ENCODE results near the gene ATP9A.
"Not testable (repeated sequence)": the region's sequence is repeated elsewhere in the genome, so short reads cannot be mapped to it uniquely, and the experiment has no call there.

ATP9A gene

DNA sequence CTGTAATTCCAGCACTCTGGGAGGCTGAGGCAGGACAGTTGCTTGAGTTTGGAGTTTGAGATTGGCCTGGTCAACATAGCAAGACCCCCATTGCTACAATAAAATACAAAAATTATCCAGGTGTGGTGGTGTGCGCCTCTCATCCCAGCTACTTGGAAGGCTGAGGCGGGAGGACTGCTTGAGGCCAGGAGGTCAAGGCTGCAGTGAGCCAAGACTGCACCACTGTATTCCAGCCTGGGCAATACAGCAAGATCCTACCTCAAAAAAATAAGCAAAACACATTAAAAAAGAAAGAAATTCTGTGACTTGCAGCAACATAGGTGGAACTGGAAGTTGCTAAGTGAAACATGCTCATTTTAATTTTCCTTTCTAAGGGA lies 119.6 kb downstream of the ATP9A start:
- no peak for DNase-seq

DNA sequence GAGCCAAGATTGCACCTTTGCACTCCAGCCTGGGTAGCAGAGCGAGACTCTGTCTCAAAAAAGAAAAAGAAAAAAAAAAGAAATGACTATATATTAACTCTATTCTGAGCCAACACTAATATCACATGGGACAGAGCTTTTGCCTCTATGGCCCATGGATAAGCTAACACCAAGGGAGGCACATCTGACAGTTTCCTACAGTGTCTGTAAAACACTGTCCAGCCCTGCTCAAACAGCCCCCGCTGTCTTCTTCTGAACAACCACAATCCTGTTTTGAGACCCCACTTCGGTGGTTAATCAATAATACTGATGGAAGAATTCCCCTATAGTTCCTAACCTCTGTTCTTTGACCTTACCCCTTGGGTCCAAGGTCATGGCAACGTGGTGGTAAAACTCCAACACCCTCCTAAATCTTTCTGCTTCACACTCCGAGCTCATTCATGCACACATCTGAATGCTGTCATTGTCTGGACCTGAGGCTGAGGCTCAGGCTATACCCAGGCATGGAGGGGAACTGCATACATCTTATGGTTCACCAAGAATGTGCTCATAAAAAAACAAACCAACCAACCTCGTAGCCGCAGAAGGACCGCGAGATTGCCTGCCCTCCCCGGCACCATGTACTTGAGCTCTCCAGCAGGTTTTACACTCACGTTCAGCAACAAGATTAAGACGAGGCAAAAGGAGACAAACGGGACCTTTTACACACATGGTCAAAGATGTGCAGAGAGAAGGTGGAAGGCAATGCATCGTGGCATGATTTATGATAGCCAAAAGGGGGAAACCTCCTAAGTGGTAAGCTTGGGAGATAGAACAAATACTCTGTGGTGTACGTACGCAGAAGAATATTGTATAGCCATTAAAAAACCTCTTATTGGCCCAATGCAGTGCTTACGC lies 120.3 kb downstream of the ATP9A start:
- DNase-seq, result no peak

DNA sequence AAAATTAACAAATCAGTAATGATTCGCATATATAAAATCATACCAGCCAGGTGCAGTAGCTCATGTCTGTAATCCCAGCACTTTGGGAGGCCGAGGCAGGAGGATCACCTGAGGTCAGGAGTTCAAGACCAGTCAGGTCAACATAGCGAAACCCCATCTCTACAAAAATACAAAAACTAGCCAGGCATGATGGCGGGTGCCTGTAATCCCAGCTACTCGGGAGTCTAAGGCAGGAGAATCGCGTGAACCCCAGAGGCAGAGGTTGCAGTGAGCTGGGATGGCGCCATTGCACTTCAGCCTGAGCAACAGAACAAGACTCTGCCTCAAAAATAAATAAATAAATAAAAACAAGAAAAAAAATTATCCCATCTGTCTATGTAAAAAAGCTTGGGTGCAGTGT lies 124.4 kb downstream of the ATP9A start:
- DNase-seq, result not testable (repeated sequence)

DNA sequence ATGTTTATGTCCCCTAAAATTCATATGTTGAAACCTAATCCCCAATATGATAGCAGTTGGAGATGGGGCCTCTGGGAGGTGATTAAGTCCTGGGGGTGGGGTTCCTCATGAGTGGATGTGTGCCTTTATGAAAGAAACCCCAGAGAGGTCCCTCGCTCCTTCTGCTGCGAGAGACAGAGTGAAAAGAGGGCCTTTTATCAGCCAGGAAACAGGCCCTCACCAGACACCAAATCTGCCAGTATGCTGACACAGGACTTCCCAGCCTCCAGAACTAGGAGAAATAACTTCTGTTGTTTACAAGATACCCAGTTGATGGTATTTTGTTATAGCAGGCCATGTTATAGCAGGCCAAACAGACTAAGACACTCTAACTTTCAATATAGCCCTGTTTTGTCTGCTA lies 124.8 kb downstream of the ATP9A start:
- DNase-seq, result no peak

DNA sequence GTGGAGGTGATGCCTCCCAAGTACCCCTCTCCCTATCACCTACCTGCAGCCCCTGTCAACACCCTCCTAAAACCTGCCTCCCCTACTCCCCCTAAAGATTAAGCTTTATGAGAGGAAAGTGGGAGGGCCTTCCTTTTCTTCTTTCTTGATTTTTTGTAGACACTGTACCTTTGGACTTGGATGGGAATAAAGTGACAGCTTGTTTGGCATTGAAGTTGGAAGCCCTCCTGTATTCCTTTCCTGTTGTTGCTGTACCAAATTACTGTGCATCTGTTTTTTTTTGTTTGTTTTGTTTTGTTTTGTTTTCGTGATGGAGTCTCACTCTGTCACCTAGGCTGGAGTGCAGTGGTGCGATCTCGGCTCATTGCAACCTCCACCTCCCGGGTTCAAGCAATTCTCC lies 126.3 kb downstream of the ATP9A start:
- DNase-seq, result peak; percentile 31

DNA sequence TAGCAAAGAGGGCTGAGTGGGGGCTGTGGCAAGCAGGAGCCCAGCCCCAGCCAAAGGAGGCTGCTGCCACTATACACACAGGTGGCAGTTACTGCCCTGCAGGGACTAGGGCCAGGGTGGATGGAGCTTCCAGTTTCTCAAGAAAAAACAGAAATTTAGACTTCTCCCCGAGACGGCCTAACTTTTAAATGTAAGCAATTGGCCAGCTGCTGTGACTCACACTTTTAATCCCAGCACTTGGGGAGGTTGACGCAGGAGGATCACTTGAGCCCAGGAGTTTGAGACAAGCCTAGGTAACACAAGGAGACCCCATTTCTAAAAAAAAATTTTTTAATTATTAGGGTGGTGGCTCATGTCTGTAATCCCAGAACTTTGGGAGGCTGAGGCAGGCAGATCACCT lies 127.4 kb downstream of the ATP9A start:
- no peak for DNase-seq

DNA sequence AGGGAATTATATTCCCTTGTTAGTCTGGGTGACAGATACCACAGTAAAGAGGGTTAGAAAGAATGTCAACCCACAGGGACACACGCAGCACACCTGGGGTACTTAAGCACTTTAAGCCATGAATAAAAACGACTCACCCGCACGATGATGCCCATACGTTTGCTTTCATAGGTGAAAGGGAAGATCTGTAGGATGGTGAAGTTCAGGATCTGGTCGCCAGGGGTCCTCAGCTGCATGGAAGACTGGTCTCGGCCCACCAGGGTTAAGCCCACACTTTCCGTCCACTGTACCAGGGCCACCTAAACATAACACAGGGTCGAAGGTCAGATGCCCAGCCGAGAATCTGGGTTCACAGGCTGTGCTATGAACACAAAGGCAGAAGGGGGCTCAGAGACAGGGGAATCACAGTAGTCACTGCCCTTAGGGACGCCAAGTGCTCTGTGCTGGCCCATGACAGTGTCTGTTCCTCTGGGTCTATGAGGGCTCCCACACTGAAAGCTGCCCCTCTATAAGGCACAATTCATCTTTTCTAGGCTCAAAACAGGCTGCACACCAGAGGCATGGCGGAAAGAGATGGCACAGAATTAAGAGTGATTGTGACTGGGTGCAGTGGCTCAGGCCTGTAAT lies 128.9 kb downstream of the ATP9A start:
- DNase-seq, result peak; percentile 14

DNA sequence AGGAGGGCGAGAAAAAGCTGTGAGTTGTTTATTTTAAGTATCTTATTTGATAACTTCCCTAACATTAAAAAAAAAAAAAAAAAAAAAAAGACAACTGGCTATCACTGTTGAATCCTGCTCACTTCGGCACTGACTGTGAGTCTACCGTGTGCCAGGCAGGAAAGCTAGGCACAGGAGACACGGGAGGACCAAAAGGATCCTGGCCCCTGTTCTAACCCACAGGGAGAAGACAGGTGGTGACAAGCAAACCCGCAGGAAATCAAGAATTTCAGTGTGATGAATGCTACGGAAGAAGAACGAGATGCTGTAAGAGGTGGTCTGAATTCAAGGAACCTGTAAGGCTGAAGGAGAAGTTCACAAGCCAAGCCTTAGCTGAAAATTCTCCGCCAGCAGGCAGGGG lies 130.9 kb downstream of the ATP9A start:
- no peak for DNase-seq

DNA sequence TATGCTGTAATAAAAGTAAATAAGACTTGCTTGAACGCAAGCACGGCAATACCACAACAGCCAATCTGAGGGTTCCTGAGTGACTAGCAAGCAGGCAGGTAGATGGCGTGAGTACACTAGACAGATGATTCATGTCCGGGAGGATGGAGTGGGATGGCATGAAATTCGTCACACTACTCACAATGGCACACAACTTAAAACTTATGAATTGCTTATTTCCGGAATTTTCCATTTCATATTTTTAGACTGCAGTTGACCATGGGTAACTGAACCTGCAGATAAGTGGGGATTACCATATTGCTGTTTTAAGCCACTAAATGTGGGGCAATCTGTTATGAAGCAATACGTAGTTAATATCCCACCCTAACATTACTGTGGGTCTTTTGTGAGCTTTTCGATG lies 132.1 kb downstream of the ATP9A start:
- no peak for DNase-seq

DNA sequence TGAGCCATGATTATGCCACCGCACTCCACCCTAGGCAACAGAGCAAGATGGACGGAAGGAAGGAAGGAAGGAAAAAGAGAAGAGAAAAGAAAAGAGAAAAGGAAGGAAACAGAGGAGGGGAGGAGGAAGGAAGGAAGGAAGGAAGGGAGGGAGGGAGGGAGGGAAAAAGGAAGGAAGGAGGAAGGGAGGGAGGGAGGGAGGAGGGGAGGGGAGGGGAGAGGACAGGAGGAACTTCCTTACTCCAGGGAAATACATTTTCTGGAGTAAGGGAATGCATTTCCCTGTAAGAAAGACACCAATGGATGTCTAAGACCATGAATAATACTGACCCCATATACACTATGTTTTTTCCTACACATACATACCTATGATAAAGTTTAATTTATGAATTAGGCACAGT lies 132.5 kb downstream of the ATP9A start:
- no peak for DNase-seq

DNA sequence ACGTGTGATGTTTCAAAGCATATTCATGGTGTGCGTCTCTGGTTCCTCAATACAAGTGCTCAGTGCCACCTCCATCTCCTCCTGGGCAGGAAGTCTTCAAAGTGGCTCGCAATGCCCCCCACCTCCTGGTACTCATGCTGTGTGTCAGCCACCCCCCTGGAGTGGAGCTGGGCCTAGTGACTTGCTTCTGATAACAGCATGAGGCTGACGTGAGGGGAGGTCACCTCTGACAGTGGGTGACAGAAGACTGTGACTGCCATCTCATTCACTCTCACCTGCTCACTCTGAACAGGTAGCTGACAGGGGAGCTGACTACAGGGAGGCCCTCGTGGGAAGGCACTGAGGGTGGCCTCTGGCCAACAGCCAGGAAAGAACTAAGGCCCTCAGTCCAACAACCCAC lies 133.3 kb downstream of the ATP9A start:
- no peak for DNase-seq

DNA sequence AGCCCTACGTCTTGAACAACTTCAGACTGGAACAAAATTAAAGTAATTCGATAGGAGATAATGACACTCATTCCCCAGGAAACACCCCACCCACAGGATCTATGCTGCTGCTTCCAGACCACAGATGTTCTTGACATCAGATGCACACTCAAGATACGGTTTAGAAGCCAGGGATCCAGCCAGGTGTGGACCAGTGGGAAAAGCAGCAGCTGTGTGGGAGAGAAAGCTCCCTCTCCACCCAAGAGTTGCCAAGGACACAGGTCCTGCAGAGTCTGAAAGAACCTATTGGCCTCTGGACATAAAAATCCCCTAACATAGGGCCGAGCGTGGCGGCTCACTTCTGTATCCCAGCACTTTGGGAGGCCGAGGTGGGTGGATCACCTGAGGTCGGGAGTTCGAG lies 133.9 kb downstream of the ATP9A start:
- DNase-seq, result no peak

DNA sequence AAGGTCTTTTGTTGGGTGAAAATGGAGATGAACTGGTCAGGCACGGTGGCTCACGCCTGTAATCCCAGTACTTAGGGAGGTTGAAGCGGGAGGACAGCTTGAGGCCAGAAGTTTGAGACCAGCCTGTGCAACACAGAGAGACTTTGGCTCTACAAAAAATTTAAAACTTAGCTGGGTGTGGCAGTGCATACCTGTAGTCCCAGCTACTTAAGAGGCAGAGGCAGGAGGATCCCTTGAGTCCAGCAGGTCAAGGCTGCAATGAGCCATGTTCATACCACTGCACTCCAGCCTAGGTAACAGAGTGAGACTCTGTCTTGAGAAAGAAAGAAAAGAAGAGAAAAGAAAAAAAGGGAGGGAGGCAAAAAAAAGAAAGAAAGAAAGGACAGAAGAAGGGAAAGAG lies 134.8 kb downstream of the ATP9A start:
- DNase-seq, result no peak

DNA sequence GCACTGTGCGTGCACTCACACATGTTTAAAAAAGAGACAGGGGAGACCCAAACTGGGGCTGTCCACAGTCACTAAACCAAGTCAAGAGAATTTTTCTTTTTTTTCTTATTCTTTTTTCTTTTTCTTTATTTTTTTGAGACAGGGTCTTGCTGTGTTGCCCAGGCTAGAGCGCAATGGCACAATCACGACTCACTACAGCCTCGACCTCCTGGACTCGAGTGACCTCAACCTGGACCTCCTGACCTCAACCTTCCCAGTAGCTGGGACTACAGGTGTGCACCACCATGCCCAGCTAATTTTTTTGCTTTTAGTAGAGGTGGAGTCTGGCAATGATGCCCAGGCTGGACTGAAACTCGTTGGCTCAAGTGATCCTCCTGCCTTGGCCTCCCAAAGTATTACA lies 136.2 kb downstream of the ATP9A start:
- no peak for DNase-seq

DNA sequence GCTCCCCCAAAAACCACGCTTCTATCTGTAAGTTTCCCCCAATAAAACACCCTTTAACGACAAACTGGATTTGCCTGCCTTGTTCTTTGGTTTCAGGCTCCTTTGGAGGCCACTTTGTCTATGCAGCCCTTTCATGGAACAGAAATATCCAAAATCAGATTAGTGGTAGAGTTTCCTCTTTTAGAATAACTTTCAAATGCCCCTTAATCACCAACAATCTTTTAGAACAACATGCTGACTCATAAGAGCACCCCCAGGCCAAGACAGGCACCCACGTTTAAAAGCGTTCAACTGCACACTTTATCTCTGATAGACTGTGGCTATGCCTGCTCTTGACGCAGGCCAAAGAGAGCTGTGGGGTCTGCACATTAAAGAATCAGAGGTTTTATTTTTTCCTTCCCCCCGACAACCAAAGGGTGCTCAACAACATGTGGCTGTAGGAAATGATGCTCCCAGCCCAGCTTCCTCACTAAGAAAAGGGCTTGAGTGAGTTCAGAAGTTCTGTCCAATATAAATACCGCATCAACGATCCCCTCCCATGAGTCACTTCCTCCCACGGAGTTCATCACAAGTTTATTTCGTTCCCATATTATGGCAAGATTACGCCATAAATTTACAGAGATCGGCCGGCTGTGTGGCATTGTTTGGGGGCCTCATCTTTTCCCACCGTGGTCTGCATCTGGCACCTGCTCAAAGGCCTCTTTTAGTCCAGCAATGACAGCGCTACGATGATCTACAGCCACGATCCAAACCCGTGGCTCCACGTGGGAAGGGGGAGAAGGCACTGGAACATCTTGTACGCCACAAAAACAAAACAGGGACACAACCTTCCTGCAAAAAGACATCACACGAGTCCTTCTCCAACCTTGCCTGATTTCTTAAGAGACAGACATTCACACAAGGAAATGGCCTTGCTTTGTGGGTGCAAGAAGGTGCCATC lies 136.9 kb downstream of the ATP9A start:
- DNase-seq, result no peak

DNA sequence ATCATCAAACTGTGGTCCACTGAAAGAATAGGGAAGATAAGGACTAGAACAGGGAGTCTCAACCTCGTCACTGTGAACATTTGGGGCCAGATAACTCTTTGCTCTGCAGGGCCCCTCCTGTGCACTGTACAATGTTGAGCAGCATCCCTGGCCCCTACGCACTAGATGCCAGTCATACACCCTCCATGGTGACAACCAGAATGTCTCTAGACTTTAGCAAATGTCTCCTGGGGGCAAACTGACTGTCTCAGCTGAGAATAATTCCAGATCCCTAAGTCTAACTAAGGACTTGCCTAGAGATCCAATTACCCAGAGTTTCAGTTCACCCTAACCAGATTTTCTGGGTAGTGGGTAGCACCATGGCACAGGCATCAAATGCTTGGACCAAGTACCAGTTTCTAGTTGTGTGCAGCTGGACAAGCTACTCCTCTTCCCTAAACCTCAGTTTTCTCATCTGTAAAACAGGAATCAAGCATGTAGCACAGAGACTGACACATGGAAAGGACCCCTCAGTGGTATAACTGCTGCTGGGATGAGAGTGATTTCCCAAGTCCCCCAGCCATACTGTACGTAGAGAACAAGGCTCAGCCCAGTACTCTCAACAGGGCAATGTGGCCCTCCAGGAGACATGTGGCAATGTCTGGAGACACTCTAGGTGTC lies 138.7 kb downstream of the ATP9A start:
- DNase-seq, result no peak

DNA sequence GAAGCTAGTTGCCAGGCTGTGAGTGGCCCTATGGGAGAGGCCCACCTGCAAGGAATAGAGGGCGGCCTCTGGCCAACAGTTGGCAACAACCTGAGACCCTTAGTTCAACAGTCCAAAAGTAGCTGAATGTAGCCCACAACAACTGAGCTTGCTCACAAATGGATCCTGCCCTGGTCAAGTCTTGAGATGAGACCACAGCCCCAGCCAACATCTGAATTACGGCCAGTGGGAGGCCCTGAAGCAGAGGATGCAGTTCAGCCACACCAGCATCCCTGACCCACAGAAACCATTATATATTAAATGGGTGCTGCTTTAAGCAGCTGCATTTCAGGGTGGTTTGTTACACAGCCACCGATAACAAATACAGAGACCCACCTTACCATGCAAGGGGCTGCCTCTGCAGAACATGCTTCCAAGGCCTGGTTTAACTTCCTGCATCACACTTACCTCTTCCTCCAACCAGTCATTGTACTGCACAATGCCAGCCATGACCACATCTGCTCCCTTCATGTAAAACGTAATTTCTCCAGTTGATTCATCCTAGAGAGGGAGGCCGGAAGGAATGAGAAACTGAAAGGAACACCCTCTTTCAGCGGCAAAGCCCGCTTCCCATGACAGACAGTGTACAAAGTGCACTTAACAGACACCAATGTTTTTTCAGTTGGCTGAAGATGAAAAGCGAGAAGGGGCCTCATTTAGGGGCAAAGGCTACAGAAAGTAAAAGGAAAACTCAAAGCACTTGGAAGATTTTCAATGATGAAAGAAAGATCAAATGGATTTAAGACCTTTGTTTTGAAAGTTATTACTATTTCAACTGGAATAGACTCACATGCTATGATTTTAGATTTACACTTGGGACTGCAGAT lies 139.4 kb downstream of the ATP9A start:
- no peak for DNase-seq

DNA sequence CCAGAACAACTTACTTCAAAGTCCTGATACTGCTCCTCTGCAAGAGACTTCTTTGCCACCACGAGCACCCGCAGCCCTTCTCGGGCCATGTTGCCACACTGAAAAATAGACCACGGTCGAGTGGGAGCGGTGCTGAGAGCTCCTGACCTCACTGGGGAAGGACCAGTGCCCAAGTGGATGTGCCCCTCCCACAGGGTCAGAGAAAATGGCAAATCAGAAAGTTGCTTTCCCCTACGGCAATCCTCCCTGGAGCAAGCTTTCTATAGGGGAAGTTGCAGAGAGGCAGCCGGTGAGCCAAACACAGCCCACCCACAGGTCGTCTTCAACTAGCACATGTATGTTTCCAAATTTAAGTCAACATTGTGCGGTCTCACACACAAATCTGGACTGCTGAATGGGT lies 140.6 kb downstream of the ATP9A start:
- DNase-seq, result no peak

DNA sequence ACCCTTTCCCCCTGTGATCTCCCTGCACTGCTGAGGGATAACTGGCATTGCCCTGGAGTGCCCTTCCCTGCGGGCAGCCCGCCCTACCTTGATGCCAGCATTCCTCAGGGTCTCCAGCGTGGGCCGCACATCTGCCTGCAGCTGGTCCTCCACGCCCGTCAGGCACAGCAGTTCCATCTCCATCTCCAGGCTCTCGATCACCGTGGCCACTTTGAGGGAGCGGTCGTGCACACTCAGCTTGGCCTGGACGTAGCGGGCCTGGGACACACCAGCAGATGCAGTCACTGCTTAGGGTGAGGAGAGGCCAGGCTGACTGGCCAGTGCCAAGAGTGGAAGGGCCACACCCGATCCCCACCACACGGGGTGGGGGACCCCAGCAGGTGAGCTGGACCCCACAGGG lies 143.1 kb downstream of the ATP9A start:
- no peak for DNase-seq

DNA sequence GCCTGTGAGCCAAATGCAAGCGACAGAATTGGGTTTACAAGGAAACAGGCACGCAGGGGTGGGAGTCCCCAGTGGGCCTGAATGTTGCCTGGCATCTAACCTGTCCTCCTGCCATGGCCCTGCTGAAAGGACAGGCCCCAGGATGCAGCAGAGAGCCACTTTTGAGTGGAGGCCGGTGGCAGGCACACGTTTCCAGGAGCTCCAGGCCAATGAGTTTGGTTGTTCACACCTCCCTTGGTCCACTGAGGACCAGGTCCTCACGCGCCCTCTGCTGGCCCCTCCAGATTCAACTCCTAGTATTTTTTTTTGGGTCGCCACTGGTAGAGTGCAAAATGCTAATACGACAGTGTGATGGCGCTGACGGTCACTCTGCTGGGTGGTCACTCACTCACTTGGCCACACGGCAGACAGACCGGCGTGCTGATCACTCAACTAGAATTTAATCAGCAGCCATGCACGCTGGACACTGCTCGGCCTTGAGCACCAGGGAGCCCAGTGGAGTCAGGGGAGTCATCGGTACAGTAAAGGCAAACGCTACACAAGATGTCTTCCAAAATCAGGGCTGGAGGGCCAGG lies 143.9 kb downstream of the ATP9A start:
- no peak for DNase-seq

DNA sequence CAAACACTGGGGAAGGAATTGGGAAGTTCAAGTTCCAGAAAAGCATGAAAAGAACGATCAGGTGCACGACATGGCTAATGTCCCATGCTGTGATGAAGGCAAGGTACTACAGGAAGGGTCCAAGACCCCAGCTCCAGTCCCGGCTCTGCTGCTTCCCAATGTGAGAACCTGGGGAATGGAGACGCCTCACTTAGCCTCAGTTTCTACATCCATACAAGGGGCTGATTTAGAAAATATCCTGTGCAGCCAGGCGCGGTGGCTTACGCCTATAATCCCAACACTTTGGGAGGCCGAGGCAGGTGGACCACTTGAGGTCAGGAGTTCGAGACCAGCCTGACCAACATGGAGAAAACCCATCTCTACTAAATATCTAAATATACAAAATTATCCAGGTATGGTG lies 144.9 kb downstream of the ATP9A start:
- DNase-seq, result no peak

Data from NCI-H446 treated with DMSO at 0.1 percent for 48 hours (cell line).